Measurements from ENCODE around the gene OVOL3.

Gene OVOL3

GRCh38 chr19:36097036-36097435, 13.9 kb upstream of the OVOL3 start:
- no peak overlapping the region for H3K4me3 ChIP-seq (ENCODE audit: low read depth, low read length)
- no peak for DNase-seq (ENCODE audit: low read depth)
- in situ Hi-C loops (cut with HindIII; ENCODE audit: low sequenced_read_pairs), result no loop called here
- TF ChIP-seq CTCF (IDR thresholded peaks at IDR 0.05; ENCODE audit: low read depth, low read length, missing control alignments), result no peak

GRCh38 chr19:36099166-36099785, 11.7 kb upstream of the OVOL3 start:
- in situ Hi-C loops (cut with HindIII; ENCODE audit: low sequenced_read_pairs), result no loop called here
- no peak for DNase-seq (ENCODE audit: low read depth)
- no peak for TF ChIP-seq CTCF (IDR thresholded peaks at IDR 0.05; ENCODE audit: low read depth, low read length, missing control alignments)
- H3K4me3 ChIP-seq (ENCODE audit: low read depth, low read length), result no peak overlapping the region

GRCh38 chr19:36100476-36100875, 10.5 kb upstream of the OVOL3 start:
- in situ Hi-C loops (cut with HindIII; ENCODE audit: low sequenced_read_pairs), result no loop called here
- TF ChIP-seq CTCF (IDR thresholded peaks at IDR 0.05; ENCODE audit: low read depth, low read length, missing control alignments), result no peak
- no peak overlapping the region for H3K4me3 ChIP-seq (ENCODE audit: low read depth, low read length)
- DNase-seq (ENCODE audit: low read depth), result no peak

- in situ Hi-C loops (cut with HindIII; ENCODE audit: low sequenced_read_pairs), result no loop called here
- H3K4me3 ChIP-seq (ENCODE audit: low read depth, low read length), result no peak overlapping the region
- TF ChIP-seq CTCF (IDR thresholded peaks at IDR 0.05; ENCODE audit: low read depth, low read length, missing control alignments), result no peak
Measured at GRCh38 chr19:36101550-36102327, 9.2 kb upstream of the OVOL3 start.

GRCh38 chr19:36103040-36103626, 7.8 kb upstream of the OVOL3 start:
- TF ChIP-seq CTCF (IDR thresholded peaks at IDR 0.05; ENCODE audit: low read depth, low read length, missing control alignments), result no peak
- H3K4me3 ChIP-seq (ENCODE audit: low read depth, low read length), result no peak overlapping the region
- in situ Hi-C loops (cut with HindIII; ENCODE audit: low sequenced_read_pairs), result no loop called here
- DNase-seq (ENCODE audit: low read depth), result no peak

More at GRCh38 chr19:36101550-36102327, 9.2 kb upstream of the OVOL3 start:
- no peak for DNase-seq (ENCODE audit: low read depth)

- H3K4me3 ChIP-seq (ENCODE audit: low read depth, low read length), result no peak overlapping the region
- in situ Hi-C loops (cut with HindIII; ENCODE audit: low sequenced_read_pairs), result no loop called here
- DNase-seq (ENCODE audit: low read depth), result no peak
- TF ChIP-seq CTCF (IDR thresholded peaks at IDR 0.05; ENCODE audit: low read depth, low read length, missing control alignments), result no peak
Measured at GRCh38 chr19:36103842-36104552, 6.9 kb upstream of the OVOL3 start.
